ENCODE data around the gene OSR1.
"Not testable (repeated sequence)": the region's sequence is repeated elsewhere in the genome, so short reads cannot be mapped to it uniquely, and the experiment has no call there.

OSR1 gene

GRCh38 chr2:19358242-19359020 lies at the start of gene OSR1:
Gene OSR1, minus strand, starts transcription at chr2:19358623. Its CDS starts 4,818 bp downstream, at chr2:19353805.
- H3K4me3 Mint-ChIP-seq: peak within 1 kb of the TSS; percentile 91 to 93 (median 91)

GRCh38 chr2:19403785-19404184 lies 45.4 kb upstream of the OSR1 start:
- no peak for TF ChIP-seq CTCF (IDR thresholded peaks at IDR 0.05; ENCODE audit: unreplicated experiment in 3 of 3)
- H3K36me3 Mint-ChIP-seq (ENCODE audit: low read depth): no peaks in the 10 kb centered on the region
- H3K4me3 Mint-ChIP-seq: no peak overlapping the region
- no peak overlapping the region for H3K27ac Mint-ChIP-seq
- H3K9me3 Mint-ChIP-seq: no peaks in the 10 kb centered on the region
- H3K27me3 Mint-ChIP-seq (ENCODE audit: low read depth): no peaks in the 10 kb centered on the region
- no peaks in the 10 kb centered on the region for H3K4me1 Mint-ChIP-seq

More at GRCh38 chr2:19358242-19359020, at the start of gene OSR1:
- Mint-ChIP-seq H3K4me1 (peaks cover 65% of the 10 kb centered on the region), H3K36me3 (ENCODE audit: low read depth) (peaks cover 31% of the 10 kb centered on the region), H3K27me3 (ENCODE audit: low read depth) (peaks cover 99% of the 10 kb centered on the region), H3K9me3 (no peaks in the 10 kb centered on the region), H3K27ac (peak within 1 kb of the TSS; percentile 37 to 86 (median 80))
- no peak for TF ChIP-seq CTCF (IDR thresholded peaks at IDR 0.05; ENCODE audit: unreplicated experiment in 3 of 3)

- Mint-ChIP-seq H3K4me1 (no peaks in the 10 kb centered on the region), H3K36me3 (ENCODE audit: low read depth) (no peaks in the 10 kb centered on the region), H3K4me3 (no peak overlapping the region), H3K27ac (no peak overlapping the region), H3K9me3 (peaks cover 13% of the 10 kb centered on the region), H3K27me3 (ENCODE audit: low read depth) (no peaks in the 10 kb centered on the region)
- no peak for TF ChIP-seq CTCF (IDR thresholded peaks at IDR 0.05; ENCODE audit: unreplicated experiment in 3 of 3)
These were observed 33.8 kb upstream of the OSR1 start for GRCh38 chr2:19392191-19392590.

GRCh38 chr2:19389469-19389868 lies 31.0 kb upstream of the OSR1 start:
- H3K9me3 Mint-ChIP-seq: peaks cover 21% of the 10 kb centered on the region
- H3K27ac Mint-ChIP-seq; H3K4me1 Mint-ChIP-seq; H3K4me3 Mint-ChIP-seq; H3K27me3 Mint-ChIP-seq (ENCODE audit: low read depth); H3K36me3 Mint-ChIP-seq (ENCODE audit: low read depth): not testable (repeated sequence)

GRCh38 chr2:19380532-19380931 lies 22.1 kb upstream of the OSR1 start:
- no peak for TF ChIP-seq CTCF (IDR thresholded peaks at IDR 0.05; ENCODE audit: unreplicated experiment in 3 of 3)
- H3K36me3 Mint-ChIP-seq (ENCODE audit: low read depth): no peaks in the 10 kb centered on the region
- H3K4me1 Mint-ChIP-seq: no peaks in the 10 kb centered on the region
- H3K9me3 Mint-ChIP-seq: peaks cover 6% of the 10 kb centered on the region
- H3K27ac Mint-ChIP-seq: no peak overlapping the region
- peaks cover 4% of the 10 kb centered on the region for H3K27me3 Mint-ChIP-seq (ENCODE audit: low read depth)
- no peak overlapping the region for H3K4me3 Mint-ChIP-seq

- Mint-ChIP-seq H3K27me3 (ENCODE audit: low read depth) (peaks cover 4% of the 10 kb centered on the region), H3K9me3 (peaks cover 4% of the 10 kb centered on the region), H3K4me1 (no peaks in the 10 kb centered on the region), H3K4me3 (no peak overlapping the region), H3K36me3 (ENCODE audit: low read depth) (no peaks in the 10 kb centered on the region), H3K27ac (no peak overlapping the region)
- no peak for TF ChIP-seq CTCF (IDR thresholded peaks at IDR 0.05; ENCODE audit: unreplicated experiment in 3 of 3)
These were observed 20.5 kb upstream of the OSR1 start for GRCh38 chr2:19378939-19379338.

Data from nephron (organoid).